ENCODE results near the gene ZNF12. TPM values are rescaled to one million over a fixed set of nuclear protein-coding genes. Genes with fewer than 3 reads are reported as not detected.
A peak's percentile ranks its signal among the peaks of the same experiment; 100 is the strongest.
"Not testable (repeated sequence)": the region's sequence is repeated elsewhere in the genome, so short reads cannot be mapped to it uniquely, and the experiment has no call there.

Gene ZNF12
- 10 to 100 TPM; 11.1 to 27.6 (median 16.1) TPM for total RNA-seq

- DNase-seq (ENCODE audit: low spot score) (peak; percentile 86), ATAC-seq (ENCODE audit: low FRiP score) (peak; percentile 97)
- no peak for TF ChIP-seq CTCF (IDR thresholded peaks at IDR 0.05)
Measured at GRCh38 chr7:6706666-6707407, at the start of gene ZNF12. ZNF12 (minus strand) TSS chr7:6706947; CDS start chr7:6705173, 1,774 bp downstream.

GRCh38 chr7:6753964-6754363, 47.2 kb upstream of the ZNF12 start, which contains the start of gene RSPH10B2:
RSPH10B2 (plus strand) TSS chr7:6754103; CDS start chr7:6757678, 3,575 bp downstream.
- not testable (repeated sequence) for DNase-seq (ENCODE audit: low spot score)
- ATAC-seq (ENCODE audit: low FRiP score) = peak; percentile 63

- not testable (repeated sequence) for DNase-seq (ENCODE audit: low spot score); ATAC-seq (ENCODE audit: low FRiP score)
Measured at GRCh38 chr7:6750173-6750572, 43.4 kb upstream of the ZNF12 start.

DNA sequence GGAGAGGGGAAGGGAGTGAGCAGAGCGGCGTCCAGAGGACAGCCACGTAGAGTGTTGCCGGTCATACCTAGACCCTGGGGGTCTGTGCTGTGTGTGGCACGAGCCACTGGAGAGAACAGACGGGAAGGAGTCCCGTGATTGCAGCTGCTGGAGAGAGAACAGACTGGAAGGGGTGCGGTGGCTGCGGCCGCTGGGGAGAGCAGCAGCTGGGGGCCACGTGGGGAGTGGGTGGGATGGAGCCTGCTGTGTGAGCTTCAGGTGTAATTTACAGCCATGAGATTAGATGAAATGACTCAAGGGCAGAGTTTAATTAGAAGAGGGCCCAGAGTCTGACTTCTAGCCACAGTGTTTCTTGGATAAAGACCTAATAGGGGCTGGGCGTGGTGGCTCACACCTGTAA, 42.6 kb upstream of the ZNF12 start:
- not testable (repeated sequence) for ATAC-seq (ENCODE audit: low FRiP score); DNase-seq (ENCODE audit: low spot score)

DNA sequence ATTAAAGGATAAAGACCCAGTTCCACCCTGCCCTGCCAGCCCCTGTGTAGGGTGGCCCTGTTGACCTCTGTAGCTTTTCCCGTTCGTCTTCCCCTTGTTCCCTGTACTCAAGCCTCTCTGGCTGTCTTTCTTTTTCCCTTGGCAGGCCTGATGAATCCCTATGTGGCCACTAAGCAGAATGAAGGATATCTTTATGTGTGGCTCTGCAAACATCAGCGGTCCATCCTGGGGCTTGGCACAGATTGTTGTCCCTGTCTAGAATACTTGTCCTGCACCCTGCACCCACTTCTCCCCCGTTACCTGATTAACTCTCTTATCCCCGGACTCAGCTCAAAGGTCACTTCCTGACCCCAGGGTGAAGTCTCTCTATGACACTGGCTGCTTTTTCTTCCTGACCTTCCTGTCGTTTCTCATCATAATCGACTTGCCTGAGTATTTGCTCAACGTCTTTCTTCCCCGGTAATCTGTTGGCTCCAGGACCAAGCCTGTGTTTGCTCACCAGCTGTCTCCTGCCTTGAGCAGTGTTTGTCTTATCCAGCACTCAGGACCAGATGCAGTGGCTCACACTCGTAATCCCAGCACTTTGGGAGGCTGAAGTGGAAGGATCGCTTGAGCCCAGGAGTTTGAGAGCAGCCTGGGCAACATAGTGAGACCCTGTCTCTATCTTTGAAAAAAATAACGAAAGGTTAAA, 37.8 kb upstream of the ZNF12 start:
- not testable (repeated sequence) for DNase-seq (ENCODE audit: low spot score); ATAC-seq (ENCODE audit: low FRiP score)

GRCh38 chr7:6738415-6738814, 31.7 kb upstream of the ZNF12 start:
- not testable (repeated sequence) for ATAC-seq (ENCODE audit: low FRiP score); DNase-seq (ENCODE audit: low spot score)

DNA sequence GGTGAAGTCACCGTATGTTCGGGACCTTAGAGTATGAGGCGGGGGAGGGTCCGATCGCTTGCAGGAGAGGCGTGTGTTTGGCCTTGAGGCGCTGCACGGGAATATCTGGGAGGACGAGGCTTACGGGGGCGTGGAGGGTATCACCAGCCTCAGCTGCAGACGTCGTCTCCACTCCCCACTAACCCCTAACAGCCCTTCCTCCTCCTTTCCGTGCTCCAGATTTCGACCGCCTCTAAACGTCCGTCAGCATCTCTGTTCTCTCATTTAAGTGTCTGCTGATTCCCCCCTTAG, 23.5 kb upstream of the ZNF12 start:
- no peak for DNase-seq (ENCODE audit: low spot score)
- peak; percentile 53 for ATAC-seq (ENCODE audit: low FRiP score)
- no peak for TF ChIP-seq CTCF (IDR thresholded peaks at IDR 0.05)

DNA sequence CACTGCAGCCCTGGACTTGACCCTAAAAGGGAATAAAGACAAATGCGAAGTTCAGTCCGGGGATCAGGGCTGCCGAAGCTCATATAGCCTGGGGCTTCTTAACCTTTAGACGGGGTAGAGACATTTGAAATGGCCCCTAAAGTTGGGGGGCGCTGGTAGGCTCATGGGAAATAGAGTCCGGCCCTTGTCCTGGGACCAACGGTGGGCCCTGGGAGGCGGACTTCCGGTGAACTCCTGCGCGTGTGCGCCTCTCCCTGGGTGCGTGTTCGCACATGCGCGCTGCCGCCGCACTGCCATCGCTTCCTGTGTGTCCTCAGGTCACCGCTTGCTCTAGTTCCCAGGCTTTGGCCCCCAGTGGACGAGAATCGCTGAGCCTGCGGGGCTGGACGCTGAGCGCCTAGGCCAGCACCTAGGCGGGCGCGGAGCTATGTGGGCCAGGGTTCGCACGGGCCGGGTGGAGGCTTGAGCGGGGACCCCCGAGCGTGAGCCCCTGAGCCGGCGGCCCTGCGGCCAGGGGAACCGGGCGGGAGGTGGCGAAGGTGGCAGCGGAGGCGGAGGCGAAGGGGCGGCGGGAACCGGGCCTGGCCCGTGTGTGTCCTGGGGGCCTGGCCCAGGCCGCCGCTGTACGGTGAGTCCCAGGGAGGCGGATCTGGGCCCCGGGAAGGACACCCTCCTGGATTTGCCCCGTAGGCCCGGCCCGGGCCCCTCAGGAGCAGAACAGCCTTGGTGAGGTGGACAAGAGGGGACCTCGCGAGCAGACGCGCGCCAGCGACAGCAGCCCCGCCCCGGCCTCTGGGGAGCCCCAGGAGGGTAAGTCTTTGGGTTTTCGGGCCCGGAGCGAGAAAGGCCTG, 23.0 kb upstream of the ZNF12 start:
- TF ChIP-seq CTCF (IDR thresholded peaks at IDR 0.05) = no peak
- DNase-seq (ENCODE audit: low spot score) (peak; percentile 65), ATAC-seq (ENCODE audit: low FRiP score) (peak; percentile 99)

- DNase-seq (ENCODE audit: low spot score); ATAC-seq (ENCODE audit: low FRiP score): not testable (repeated sequence)
Measured at GRCh38 chr7:6728893-6729491, 22.2 kb upstream of the ZNF12 start.

DNA sequence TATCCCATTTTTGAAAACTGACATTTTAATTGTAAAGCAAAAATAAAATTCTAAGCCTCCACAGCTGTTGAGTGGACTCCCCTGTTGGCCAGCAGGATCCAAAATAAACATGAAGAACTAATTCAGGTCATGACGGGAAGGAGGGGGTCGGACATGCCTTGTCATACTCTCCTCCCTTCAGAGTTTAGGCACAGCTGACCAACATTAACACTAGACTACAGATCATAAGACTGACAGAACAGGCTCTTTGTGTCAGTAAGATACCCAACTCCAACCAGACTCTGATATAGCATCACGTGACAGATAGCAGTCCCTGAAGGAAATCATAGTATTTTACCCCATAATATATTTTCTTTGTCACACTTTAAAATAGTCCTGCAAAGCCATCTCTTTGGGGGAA, 20.9 kb upstream of the ZNF12 start:
- DNase-seq (ENCODE audit: low spot score) (no peak), ATAC-seq (ENCODE audit: low FRiP score) (no peak)
- no peak for TF ChIP-seq CTCF (IDR thresholded peaks at IDR 0.05)

DNA sequence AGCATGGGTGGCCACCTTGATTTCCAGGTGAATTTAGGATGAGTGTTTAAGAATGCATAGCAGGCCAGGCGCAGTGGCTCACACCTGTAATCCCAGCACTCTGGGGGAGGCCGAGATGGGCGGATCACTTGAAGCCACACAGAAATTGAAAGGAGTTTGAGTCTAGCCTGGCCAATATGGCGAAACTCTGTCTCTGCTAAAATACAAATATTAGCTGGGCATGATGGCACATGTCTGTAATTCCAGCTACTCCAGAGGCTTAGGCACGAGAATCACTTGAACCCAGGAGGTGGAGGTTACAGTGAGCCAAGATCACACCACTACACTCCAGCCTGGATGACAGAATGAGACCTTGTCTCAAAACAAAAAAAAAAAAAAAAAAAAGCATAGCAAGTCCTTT, 19.6 kb upstream of the ZNF12 start:
- not testable (repeated sequence) for ATAC-seq (ENCODE audit: low FRiP score); DNase-seq (ENCODE audit: low spot score)
